Measurements from ENCODE around the gene LRRC36. TPM values are rescaled to one million over a fixed set of nuclear protein-coding genes. Genes with fewer than 3 reads are reported as not detected.
A peak's percentile ranks its signal among the peaks of the same experiment; 100 is the strongest.

Gene LRRC36
- total and polyA plus RNA-seq, 9 of the 15 experiments (the other 6 are each of a cell fraction or from before 2014, with no cell fraction given), result 0.09 to 0.40 (median 0.17) TPM; not detected in 1

DNA sequence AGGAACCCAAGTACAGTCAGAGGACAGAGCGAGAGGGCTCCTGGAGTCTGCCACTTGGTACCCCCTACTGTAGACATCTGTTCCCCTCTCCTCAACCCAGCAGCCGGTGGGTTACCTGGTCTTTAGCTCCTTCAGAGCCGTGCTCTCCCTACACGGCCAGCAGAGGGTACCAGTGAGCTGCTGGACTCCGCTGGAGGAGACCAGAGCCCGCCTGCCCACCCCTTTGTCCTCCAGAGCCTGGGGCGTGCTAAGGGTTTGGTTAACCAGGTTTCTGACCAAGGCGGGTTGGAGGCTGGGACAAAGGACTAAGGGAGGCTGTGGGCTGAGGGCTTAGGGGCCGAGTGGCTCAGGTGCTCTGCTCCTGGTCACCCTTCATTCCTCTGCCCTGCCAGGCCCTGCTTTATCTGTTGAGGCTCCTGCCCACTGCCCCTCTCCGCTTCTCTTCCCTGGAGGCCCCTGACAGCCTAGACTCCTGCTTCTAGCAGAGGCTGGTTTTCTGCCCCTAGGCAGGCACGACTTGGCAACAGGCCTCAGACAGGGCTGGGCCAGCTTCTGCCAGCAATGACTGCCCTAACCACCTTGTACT, 101.6 kb downstream of the LRRC36 start (continued):
- TF ChIP-seq, protein P1, sequence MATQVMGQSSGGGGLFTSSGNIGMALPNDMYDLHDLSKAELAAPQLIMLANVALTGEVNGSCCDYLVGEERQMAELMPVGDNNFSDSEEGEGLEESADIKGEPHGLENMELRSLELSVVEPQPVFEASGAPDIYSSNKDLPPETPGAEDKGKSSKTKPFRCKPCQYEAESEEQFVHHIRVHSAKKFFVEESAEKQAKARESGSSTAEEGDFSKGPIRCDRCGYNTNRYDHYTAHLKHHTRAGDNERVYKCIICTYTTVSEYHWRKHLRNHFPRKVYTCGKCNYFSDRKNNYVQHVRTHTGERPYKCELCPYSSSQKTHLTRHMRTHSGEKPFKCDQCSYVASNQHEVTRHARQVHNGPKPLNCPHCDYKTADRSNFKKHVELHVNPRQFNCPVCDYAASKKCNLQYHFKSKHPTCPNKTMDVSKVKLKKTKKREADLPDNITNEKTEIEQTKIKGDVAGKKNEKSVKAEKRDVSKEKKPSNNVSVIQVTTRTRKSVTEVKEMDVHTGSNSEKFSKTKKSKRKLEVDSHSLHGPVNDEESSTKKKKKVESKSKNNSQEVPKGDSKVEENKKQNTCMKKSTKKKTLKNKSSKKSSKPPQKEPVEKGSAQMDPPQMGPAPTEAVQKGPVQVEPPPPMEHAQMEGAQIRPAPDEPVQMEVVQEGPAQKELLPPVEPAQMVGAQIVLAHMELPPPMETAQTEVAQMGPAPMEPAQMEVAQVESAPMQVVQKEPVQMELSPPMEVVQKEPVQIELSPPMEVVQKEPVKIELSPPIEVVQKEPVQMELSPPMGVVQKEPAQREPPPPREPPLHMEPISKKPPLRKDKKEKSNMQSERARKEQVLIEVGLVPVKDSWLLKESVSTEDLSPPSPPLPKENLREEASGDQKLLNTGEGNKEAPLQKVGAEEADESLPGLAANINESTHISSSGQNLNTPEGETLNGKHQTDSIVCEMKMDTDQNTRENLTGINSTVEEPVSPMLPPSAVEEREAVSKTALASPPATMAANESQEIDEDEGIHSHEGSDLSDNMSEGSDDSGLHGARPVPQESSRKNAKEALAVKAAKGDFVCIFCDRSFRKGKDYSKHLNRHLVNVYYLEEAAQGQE (IDR thresholded peaks at IDR 0.05; ENCODE audit: borderline replicate concordance), result peak; percentile 83
- TF ChIP-seq, protein P1 (CRISPR knock-in tag; IDR thresholded peaks at IDR 0.05; ENCODE audit: low read depth), result no peak
- peak; percentile 58; the same call in 1 of the 2 replicates for TF ChIP-seq RB1 (IDR thresholded peaks at IDR 0.05; ENCODE audit: low read depth)
- TF ChIP-seq POLR2AphosphoS5 (IDR thresholded peaks at IDR 0.05; ENCODE audit: control insufficient read depth, insufficient read depth, low read depth, low read length), result no peak
- peak; percentile 38; the same call in 1 of the 2 replicates for TF ChIP-seq KLF16 (IDR thresholded peaks at IDR 0.05)
- TF ChIP-seq, protein P2, sequence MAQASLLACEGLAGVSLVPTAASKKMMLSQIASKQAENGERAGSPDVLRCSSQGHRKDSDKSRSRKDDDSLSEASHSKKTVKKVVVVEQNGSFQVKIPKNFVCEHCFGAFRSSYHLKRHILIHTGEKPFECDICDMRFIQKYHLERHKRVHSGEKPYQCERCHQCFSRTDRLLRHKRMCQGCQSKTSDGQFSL (CRISPR knock-in tag; IDR thresholded peaks at IDR 0.05), result 0 out of 2 replicates have a peak, but pooled peaks have one; percentile 26
- TF ChIP-seq, protein P2 (tag; IDR thresholded peaks at IDR 0.05), result no peak
- TF ChIP-seq ESRRA (IDR thresholded peaks at IDR 0.05; ENCODE audit: borderline replicate concordance, low read depth), result 0 out of 2 replicates have a peak, but pooled peaks have one; percentile 26
- TF ChIP-seq MAZ (CRISPR knock-in tag; conservative IDR thresholded peaks at IDR 0.05 in 1 of 2, IDR thresholded peaks at IDR 0.05 in 1 of 2), result 0 out of 4 replicates have a peak, but pooled peaks of 1 of the 2 experiments have one; percentile 32
- TF ChIP-seq SMC3 (conservative IDR thresholded peaks at IDR 0.05; ENCODE audit: insufficient read depth, low read depth, low read length), result peak; percentile 94
- no peak for TF ChIP-seq HMGN3 (IDR thresholded peaks at IDR 0.05; ENCODE audit: borderline replicate concordance, extremely low read depth, insufficient read length, low read depth, low read length)
- TF ChIP-seq KLF13 (tag; IDR thresholded peaks at IDR 0.05; ENCODE audit: borderline replicate concordance, low read depth), result peak; percentile 36; the same call in 1 of the 2 replicates
- peak; percentile 69 for TF ChIP-seq CC2D1A (IDR thresholded peaks at IDR 0.05)
- 0 out of 2 replicates have a peak, but pooled peaks have one; percentile 26 for TF ChIP-seq ATF7 (IDR thresholded peaks at IDR 0.05)
- TF ChIP-seq FOXJ2 (tag; IDR thresholded peaks at IDR 0.05), result no peak
- TF ChIP-seq, protein P3, sequence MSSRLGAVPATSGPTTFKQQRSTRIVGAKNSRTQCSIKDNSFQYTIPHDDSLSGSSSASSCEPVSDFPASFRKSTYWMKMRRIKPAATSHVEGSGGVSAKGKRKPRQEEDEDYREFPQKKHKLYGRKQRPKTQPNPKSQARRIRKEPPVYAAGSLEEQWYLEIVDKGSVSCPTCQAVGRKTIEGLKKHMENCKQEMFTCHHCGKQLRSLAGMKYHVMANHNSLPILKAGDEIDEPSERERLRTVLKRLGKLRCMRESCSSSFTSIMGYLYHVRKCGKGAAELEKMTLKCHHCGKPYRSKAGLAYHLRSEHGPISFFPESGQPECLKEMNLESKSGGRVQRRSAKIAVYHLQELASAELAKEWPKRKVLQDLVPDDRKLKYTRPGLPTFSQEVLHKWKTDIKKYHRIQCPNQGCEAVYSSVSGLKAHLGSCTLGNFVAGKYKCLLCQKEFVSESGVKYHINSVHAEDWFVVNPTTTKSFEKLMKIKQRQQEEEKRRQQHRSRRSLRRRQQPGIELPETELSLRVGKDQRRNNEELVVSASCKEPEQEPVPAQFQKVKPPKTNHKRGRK (tag; IDR thresholded peaks at IDR 0.05), result no peak

Data from K562 (cell line).